Endothelial cell of umbilical vein (primary cell): ENCODE data around the gene NEDD4L. TPM values are rescaled to one million over a fixed set of nuclear protein-coding genes. Genes with fewer than 3 reads are reported as not detected.

Experiments
- BruUV-seq: library from RNA; stranded (reverse); fragments of 400-500 nt; replicated peaks from 2 replicates; lab custom pipeline; 2021; lab: Mats Ljungman, UMichigan
- CTCF ChIA-PET: fragments of 300-600, 350-600 bp; sonication (Branson Sonifier 250); formaldehyde crosslinking; loops from one replicate; lab custom pipeline; 2021; ENCODE audit warnings: antibody characterized with exemption, inconsistent platforms; lab: Charles Lee
- POLR2A ChIA-PET: fragments of 300-600, 350-600 bp; sonication (Branson Sonifier 250); formaldehyde crosslinking; loops from one replicate; lab custom pipeline; 2021; ENCODE audit warnings: antibody characterized with exemption, inconsistent platforms; lab: Charles Lee
- DNase-seq: peaks from one replicate; pipeline ENCODE4 v3.0.0-alpha.2; 2011; ENCODE audit warnings: low read depth, low spot score
- FAIRE-seq: peaks from 2 replicates; lab custom pipeline; 2011; peaks lifted over from hg19 to GRCh38; lab: Jason Lieb, UNC
- H2AFZ ChIP-seq: 2 replicates; pipeline ENCODE4 v1.6.0; 2012; ENCODE audit warnings: low read depth, low read length, control low read depth, inconsistent platforms
- H3K27ac ChIP-seq: 2 replicates; pipeline ENCODE4 v1.5.1; 2011; ENCODE audit warnings: low read depth, mild to moderate bottlenecking, control low read depth, low read length, moderate library complexity; ENCODE audit not compliant: insufficient read depth
- H3K27me3 ChIP-seq, 2 experiments: 2 replicates each; pipeline versions ENCODE4 v1.6.0 to v1.6.1; 2011; ENCODE audit warnings: low read length in 2 of 2, mixed read lengths in 1 of 2; ENCODE audit not compliant: control insufficient read depth in 2 of 2, insufficient read depth in 2 of 2
- H3K36me3 ChIP-seq, 2 experiments: 2 replicates in 1 of 2; 3 replicates in 1 of 2; pipeline ENCODE4 v1.5.1; 2011; ENCODE audit warnings: low read length in 2 of 2, mild to moderate bottlenecking in 1 of 2, moderate library complexity in 1 of 2; ENCODE audit not compliant: control insufficient read depth in 2 of 2, insufficient read depth in 2 of 2; ENCODE audit errors: extremely low read depth in 1 of 2
- H3K4me1 ChIP-seq: 3 replicates; pipeline ENCODE4 v1.5.1; 2011; ENCODE audit warnings: mild to moderate bottlenecking, low read length; ENCODE audit not compliant: control insufficient read depth, insufficient read depth; ENCODE audit errors: extremely low read depth
- H3K4me2 ChIP-seq: 2 replicates; pipeline ENCODE4 v1.6.1; 2011; ENCODE audit warnings: low read length, control low read depth, mixed read lengths; ENCODE audit not compliant: insufficient read depth
- H3K4me3 ChIP-seq, 3 experiments: fragments of 200-600 bp in 1 of 3; sonication (generic), shearing (Covaris generic) in 1 of 3; replicated peaks in 1 of 3; 2 replicates each; pipeline ENCODE4 v1.5.1; 2011 to 2016; ENCODE audit warnings: control low read depth in 3 of 3, low read length in 3 of 3, mild to moderate bottlenecking in 2 of 3, inconsistent platforms in 1 of 3, low read depth in 1 of 3, moderate library complexity in 1 of 3; ENCODE audit not compliant: insufficient read depth in 1 of 3
- H3K79me2 ChIP-seq: 2 replicates; pipeline ENCODE4 v1.6.0; 2012; ENCODE audit warnings: low read length, inconsistent platforms; ENCODE audit not compliant: control insufficient read depth, insufficient read depth
- H3K9ac ChIP-seq: replicated peaks from 2 replicates; pipeline ENCODE3; 2011; ENCODE audit warnings: low read length, control low read depth; ENCODE audit not compliant: insufficient read depth; ENCODE audit errors: extremely low read depth
- H3K9me1 ChIP-seq: replicated peaks from 3 replicates; pipeline ENCODE4 v1.6.0; 2011; ENCODE audit warnings: mild to moderate bottlenecking, low read length; ENCODE audit not compliant: control insufficient read depth, insufficient read depth; ENCODE audit errors: extremely low read depth
- H3K9me3 ChIP-seq: replicated peaks from 2 replicates; pipeline ENCODE4 v1.5.1; 2012; ENCODE audit warnings: low read length, inconsistent platforms; ENCODE audit not compliant: control insufficient read depth, insufficient read depth
- H4K20me1 ChIP-seq: replicated peaks from 2 replicates; pipeline ENCODE3; 2011; ENCODE audit warnings: mild to moderate bottlenecking, low read length; ENCODE audit not compliant: control insufficient read depth, insufficient read depth; ENCODE audit errors: extremely low read depth
- CTCF ChIP-seq, 2 donors: IDR thresholded peaks; 1 replicate in 1 of 2; 2 replicates in 1 of 2; pipeline ENCODE4 v1.5.1; 2011; ENCODE audit warnings: low read length in 2 of 2, mild to moderate bottlenecking in 2 of 2, moderate library complexity in 2 of 2, control low read depth in 1 of 2, inconsistent platforms in 1 of 2, low read depth in 1 of 2; ENCODE audit not compliant: insufficient read depth in 1 of 2; ENCODE audit errors: extremely low read depth in 1 of 2
- EZH2 ChIP-seq: IDR thresholded peaks from 2 replicates; pipeline ENCODE4 v1.6.1; 2012; ENCODE audit warnings: borderline replicate concordance, low read depth, mild to moderate bottlenecking, moderate library complexity, low read length, inconsistent platforms; ENCODE audit not compliant: severe bottlenecking
- FOS ChIP-seq: IDR thresholded peaks from 2 replicates; pipeline ENCODE4 v1.6.1; 2011; ENCODE audit warnings: mild to moderate bottlenecking, low read length, moderate library complexity, borderline replicate concordance; ENCODE audit not compliant: insufficient read depth
- GATA2 ChIP-seq: IDR thresholded peaks from 2 replicates; pipeline ENCODE4 v1.7.0; 2011; ENCODE audit warnings: low read depth, mild to moderate bottlenecking, moderate library complexity, mixed read lengths, low read length; ENCODE audit not compliant: insufficient read length, insufficient read depth
- JUN ChIP-seq: IDR thresholded peaks from 2 replicates; pipeline ENCODE4 v1.6.1; 2011; ENCODE audit warnings: borderline replicate concordance, low read depth; ENCODE audit not compliant: insufficient read length, insufficient read depth
- MAX ChIP-seq: IDR thresholded peaks from 2 replicates; pipeline ENCODE4 v1.6.1; 2011; ENCODE audit not compliant: insufficient read depth, insufficient read length
- MYC ChIP-seq: IDR thresholded peaks from one replicate; pipeline ENCODE4 v1.6.1; 2011; ENCODE audit warnings: mild to moderate bottlenecking, low read depth, low read length
- POLR2A ChIP-seq: IDR thresholded peaks from 2 replicates; pipeline ENCODE4 v1.6.1; 2012; ENCODE audit warnings: low read depth, mild to moderate bottlenecking, control low read depth, low read length
- POLR2AphosphoS5 ChIP-seq: IDR thresholded peaks from 2 replicates; pipeline ENCODE4 v1.6.1; 2012; ENCODE audit warnings: low read depth, mild to moderate bottlenecking, control low read depth, low read length, moderate library complexity; ENCODE audit not compliant: insufficient read depth
- dilution Hi-C: fragments of 300-500 bp; cut with MboI; formaldehyde crosslinking; loops from one replicate; pipeline ENCODE4 v1.15.0; 2019; ENCODE audit warnings: low sequenced_read_pairs; ENCODE audit not compliant: extremely low pct_ligation_motif_present
- intact Hi-C: fragments of 100-400 bp; cut with micrococcal nuclease; formaldehyde crosslinking; loops from one replicate; pipeline ENCODE4 v1.10.0; 2022
- polyA plus RNA-seq, 4 experiments: library from polyadenylated mRNA; depleted of rRNA in 3 of 4; stranded (reverse) in 3 of 4; unstranded in 1 of 4; fragments of >200 nt; gene quantifications; 2 replicates each; pipeline versions ENCODE4 v1.2.1 to v1.2.3, GENCODE V29; 2011 to 2012; ENCODE audit warnings: missing spikeins in 1 of 4
- total RNA-seq: library from RNA; stranded (reverse); gene quantifications from 2 replicates; pipeline ENCODE4 v1.2.3, GENCODE V29; 2021

NEDD4L gene
- total and polyA plus RNA-seq, 2 donors (not counting 3 experiments of a cell fraction or from before 2014, with no cell fraction given): 20.5 to 78.9 TPM

DNA sequence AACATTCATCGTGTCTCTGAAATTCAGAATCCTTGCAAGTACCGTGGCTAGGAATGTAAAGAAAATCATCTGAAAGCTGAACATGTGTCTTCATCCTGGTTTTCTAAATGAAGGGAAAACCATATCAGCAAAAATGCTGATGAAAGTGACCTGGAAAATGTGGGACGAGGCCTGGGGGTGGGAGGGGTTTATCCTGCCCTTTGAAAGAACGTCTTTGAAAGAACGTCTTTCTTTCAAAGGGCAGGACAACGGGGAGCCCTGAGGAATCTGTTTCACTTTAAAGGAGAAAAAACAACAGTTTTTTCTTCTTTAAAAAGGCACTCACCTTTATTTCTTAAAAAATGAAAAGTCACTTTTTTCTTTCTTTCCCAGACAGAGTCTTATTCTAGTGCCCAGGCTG, 399.6 kb downstream of the NEDD4L start:
- ChIA-PET POLR2A (no interaction called here), CTCF (interaction anchor here (1.3 kb wide), 1 partner anchor 172 kb away, joined by 3 read pairs; no protein-coding TSS in a partner anchor)
- FAIRE-seq: no peak
- H3K27me3 ChIP-seq: peaks cover 1 to 8% of the 10 kb centered on the region in 2 experiments
- no peak overlapping the region for H2AFZ ChIP-seq
- no peaks in the 10 kb centered on the region for H3K79me2 ChIP-seq
- no peak overlapping the region for H3K4me3 ChIP-seq
- no peak for DNase-seq
- dilution Hi-C loops (no loop called here), intact Hi-C loops (no loop called here)
- H3K9ac ChIP-seq: no peak overlapping the region
- H4K20me1 ChIP-seq: no peaks in the 10 kb centered on the region
- no peak overlapping the region for H3K27ac ChIP-seq
- no peaks in the 10 kb centered on the region for H3K4me1 ChIP-seq
- no peaks in the 10 kb centered on the region for H3K9me3 ChIP-seq
- no TSS peak for BruUV-seq
- H3K4me2 ChIP-seq: no peak overlapping the region
- no peaks in the 10 kb centered on the region for H3K9me1 ChIP-seq
- TF ChIP-seq POLR2AphosphoS5 (no peak), MYC (no peak), MAX (no peak), FOS (no peak), EZH2 (no peak), CTCF (IDR thresholded peaks at IDR 0.05; ENCODE audit: extremely low read depth in 1 of 2, insufficient read depth in 1 of 2, low read depth in 1 of 2, low read length in 2 of 2) (no peak), GATA2 (no peak), JUN (no peak), POLR2A (no peak)
- no peaks in the 10 kb centered on the region for H3K36me3 ChIP-seq
